Endothelial cell of umbilical vein (primary cell): ENCODE data around the gene NEB. TPM values are rescaled to one million over a fixed set of nuclear protein-coding genes. Genes with fewer than 3 reads are reported as not detected.

Experiments used
- BruUV-seq: library from RNA; stranded (reverse); fragments of 400-500 nt; replicated peaks from 2 replicates; lab custom pipeline; 2021; lab: Mats Ljungman, UMichigan
- CTCF ChIA-PET: fragments of 300-600, 350-600 bp; sonication (Branson Sonifier 250); formaldehyde crosslinking; loops from one replicate; lab custom pipeline; 2021; ENCODE audit warnings: antibody characterized with exemption, inconsistent platforms; lab: Charles Lee
- POLR2A ChIA-PET: fragments of 300-600, 350-600 bp; sonication (Branson Sonifier 250); formaldehyde crosslinking; loops from one replicate; lab custom pipeline; 2021; ENCODE audit warnings: antibody characterized with exemption, inconsistent platforms; lab: Charles Lee
- DNase-seq: peaks from one replicate; pipeline ENCODE4 v3.0.0-alpha.2; 2011; ENCODE audit warnings: low read depth, low spot score
- FAIRE-seq: peaks from 2 replicates; lab custom pipeline; 2011; peaks lifted over from hg19 to GRCh38; lab: Jason Lieb, UNC
- H2AFZ ChIP-seq: 2 replicates; pipeline ENCODE4 v1.6.0; 2012; ENCODE audit warnings: low read depth, low read length, control low read depth, inconsistent platforms
- H3K27ac ChIP-seq: 2 replicates; pipeline ENCODE4 v1.5.1; 2011; ENCODE audit warnings: low read depth, mild to moderate bottlenecking, control low read depth, low read length, moderate library complexity; ENCODE audit not compliant: insufficient read depth
- H3K27me3 ChIP-seq, 2 experiments: 2 replicates each; pipeline versions ENCODE4 v1.6.0 to v1.6.1; 2011; ENCODE audit warnings: low read length in 2 of 2, mixed read lengths in 1 of 2; ENCODE audit not compliant: control insufficient read depth in 2 of 2, insufficient read depth in 2 of 2
- H3K36me3 ChIP-seq, 2 experiments: 2 replicates in 1 of 2; 3 replicates in 1 of 2; pipeline ENCODE4 v1.5.1; 2011; ENCODE audit warnings: low read length in 2 of 2, mild to moderate bottlenecking in 1 of 2, moderate library complexity in 1 of 2; ENCODE audit not compliant: control insufficient read depth in 2 of 2, insufficient read depth in 2 of 2; ENCODE audit errors: extremely low read depth in 1 of 2
- H3K4me1 ChIP-seq: 3 replicates; pipeline ENCODE4 v1.5.1; 2011; ENCODE audit warnings: mild to moderate bottlenecking, low read length; ENCODE audit not compliant: control insufficient read depth, insufficient read depth; ENCODE audit errors: extremely low read depth
- H3K4me2 ChIP-seq: 2 replicates; pipeline ENCODE4 v1.6.1; 2011; ENCODE audit warnings: low read length, control low read depth, mixed read lengths; ENCODE audit not compliant: insufficient read depth
- H3K4me3 ChIP-seq, 3 experiments: fragments of 200-600 bp in 1 of 3; sonication (generic), shearing (Covaris generic) in 1 of 3; replicated peaks in 1 of 3; 2 replicates each; pipeline ENCODE4 v1.5.1; 2011 to 2016; ENCODE audit warnings: control low read depth in 3 of 3, low read length in 3 of 3, mild to moderate bottlenecking in 2 of 3, inconsistent platforms in 1 of 3, low read depth in 1 of 3, moderate library complexity in 1 of 3; ENCODE audit not compliant: insufficient read depth in 1 of 3
- H3K79me2 ChIP-seq: 2 replicates; pipeline ENCODE4 v1.6.0; 2012; ENCODE audit warnings: low read length, inconsistent platforms; ENCODE audit not compliant: control insufficient read depth, insufficient read depth
- H3K9ac ChIP-seq: replicated peaks from 2 replicates; pipeline ENCODE3; 2011; ENCODE audit warnings: low read length, control low read depth; ENCODE audit not compliant: insufficient read depth; ENCODE audit errors: extremely low read depth
- H3K9me1 ChIP-seq: replicated peaks from 3 replicates; pipeline ENCODE4 v1.6.0; 2011; ENCODE audit warnings: mild to moderate bottlenecking, low read length; ENCODE audit not compliant: control insufficient read depth, insufficient read depth; ENCODE audit errors: extremely low read depth
- H3K9me3 ChIP-seq: replicated peaks from 2 replicates; pipeline ENCODE4 v1.5.1; 2012; ENCODE audit warnings: low read length, inconsistent platforms; ENCODE audit not compliant: control insufficient read depth, insufficient read depth
- H4K20me1 ChIP-seq: replicated peaks from 2 replicates; pipeline ENCODE3; 2011; ENCODE audit warnings: mild to moderate bottlenecking, low read length; ENCODE audit not compliant: control insufficient read depth, insufficient read depth; ENCODE audit errors: extremely low read depth
- EZH2 ChIP-seq: IDR thresholded peaks from 2 replicates; pipeline ENCODE4 v1.6.1; 2012; ENCODE audit warnings: borderline replicate concordance, low read depth, mild to moderate bottlenecking, moderate library complexity, low read length, inconsistent platforms; ENCODE audit not compliant: severe bottlenecking
- FOS ChIP-seq: IDR thresholded peaks from 2 replicates; pipeline ENCODE4 v1.6.1; 2011; ENCODE audit warnings: mild to moderate bottlenecking, low read length, moderate library complexity, borderline replicate concordance; ENCODE audit not compliant: insufficient read depth
- GATA2 ChIP-seq: IDR thresholded peaks from 2 replicates; pipeline ENCODE4 v1.7.0; 2011; ENCODE audit warnings: low read depth, mild to moderate bottlenecking, moderate library complexity, mixed read lengths, low read length; ENCODE audit not compliant: insufficient read length, insufficient read depth
- JUN ChIP-seq: IDR thresholded peaks from 2 replicates; pipeline ENCODE4 v1.6.1; 2011; ENCODE audit warnings: borderline replicate concordance, low read depth; ENCODE audit not compliant: insufficient read length, insufficient read depth
- MYC ChIP-seq: IDR thresholded peaks from one replicate; pipeline ENCODE4 v1.6.1; 2011; ENCODE audit warnings: mild to moderate bottlenecking, low read depth, low read length
- POLR2A ChIP-seq: IDR thresholded peaks from 2 replicates; pipeline ENCODE4 v1.6.1; 2012; ENCODE audit warnings: low read depth, mild to moderate bottlenecking, control low read depth, low read length
- POLR2AphosphoS5 ChIP-seq: IDR thresholded peaks from 2 replicates; pipeline ENCODE4 v1.6.1; 2012; ENCODE audit warnings: low read depth, mild to moderate bottlenecking, control low read depth, low read length, moderate library complexity; ENCODE audit not compliant: insufficient read depth
- dilution Hi-C: fragments of 300-500 bp; cut with MboI; formaldehyde crosslinking; loops from one replicate; pipeline ENCODE4 v1.15.0; 2019; ENCODE audit warnings: low sequenced_read_pairs; ENCODE audit not compliant: extremely low pct_ligation_motif_present
- intact Hi-C: fragments of 100-400 bp; cut with micrococcal nuclease; formaldehyde crosslinking; loops from one replicate; pipeline ENCODE4 v1.10.0; 2022
- polyA plus RNA-seq, 4 experiments: library from polyadenylated mRNA; depleted of rRNA in 3 of 4; stranded (reverse) in 3 of 4; unstranded in 1 of 4; fragments of >200 nt; gene quantifications; 2 replicates each; pipeline versions ENCODE4 v1.2.1 to v1.2.3, GENCODE V29; 2011 to 2012; ENCODE audit warnings: missing spikeins in 1 of 4
- total RNA-seq: library from RNA; stranded (reverse); gene quantifications from 2 replicates; pipeline ENCODE4 v1.2.3, GENCODE V29; 2021
- TF ChIP-seq, protein P1 (sequence below): IDR thresholded peaks from 2 replicates; pipeline ENCODE4 v1.6.1; 2011; ENCODE audit not compliant: insufficient read depth, insufficient read length
- TF ChIP-seq, protein P2 (sequence below), 2 donors: IDR thresholded peaks; 1 replicate in 1 of 2; 2 replicates in 1 of 2; pipeline ENCODE4 v1.5.1; 2011; ENCODE audit warnings: low read length in 2 of 2, mild to moderate bottlenecking in 2 of 2, moderate library complexity in 2 of 2, control low read depth in 1 of 2, inconsistent platforms in 1 of 2, low read depth in 1 of 2; ENCODE audit not compliant: insufficient read depth in 1 of 2; ENCODE audit errors: extremely low read depth in 1 of 2

Gene NEB
- total and polyA plus RNA-seq, 2 donors (not counting 3 experiments of a cell fraction or from before 2014, with no cell fraction given) = 0.84 to 1.8 TPM

GRCh38 chr2:151762694-151763093 is 28.4 kb upstream of the NEB start:
- no peaks in the 10 kb centered on the region for H3K36me3 ChIP-seq
- dilution Hi-C loops = no loop called here
- H3K79me2 ChIP-seq = no peaks in the 10 kb centered on the region
- no peak overlapping the region for H3K4me2 ChIP-seq
- ChIA-PET POLR2A (no interaction called here), CTCF (no interaction called here)
- no peak overlapping the region for H3K9ac ChIP-seq
- H3K9me1 ChIP-seq = no peaks in the 10 kb centered on the region
- H3K4me1 ChIP-seq = peaks cover 32% of the 10 kb centered on the region
- H3K27me3 ChIP-seq = no peaks in the 10 kb centered on the region
- H3K4me3 ChIP-seq = no peak overlapping the region
- TF ChIP-seq POLR2A (no peak), MYC (no peak), GATA2 (no peak), FOS (no peak), POLR2AphosphoS5 (no peak), EZH2 (no peak), JUN (no peak)
- TF ChIP-seq, protein P1, sequence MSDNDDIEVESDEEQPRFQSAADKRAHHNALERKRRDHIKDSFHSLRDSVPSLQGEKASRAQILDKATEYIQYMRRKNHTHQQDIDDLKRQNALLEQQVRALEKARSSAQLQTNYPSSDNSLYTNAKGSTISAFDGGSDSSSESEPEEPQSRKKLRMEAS = no peak
- TF ChIP-seq, protein P2, sequence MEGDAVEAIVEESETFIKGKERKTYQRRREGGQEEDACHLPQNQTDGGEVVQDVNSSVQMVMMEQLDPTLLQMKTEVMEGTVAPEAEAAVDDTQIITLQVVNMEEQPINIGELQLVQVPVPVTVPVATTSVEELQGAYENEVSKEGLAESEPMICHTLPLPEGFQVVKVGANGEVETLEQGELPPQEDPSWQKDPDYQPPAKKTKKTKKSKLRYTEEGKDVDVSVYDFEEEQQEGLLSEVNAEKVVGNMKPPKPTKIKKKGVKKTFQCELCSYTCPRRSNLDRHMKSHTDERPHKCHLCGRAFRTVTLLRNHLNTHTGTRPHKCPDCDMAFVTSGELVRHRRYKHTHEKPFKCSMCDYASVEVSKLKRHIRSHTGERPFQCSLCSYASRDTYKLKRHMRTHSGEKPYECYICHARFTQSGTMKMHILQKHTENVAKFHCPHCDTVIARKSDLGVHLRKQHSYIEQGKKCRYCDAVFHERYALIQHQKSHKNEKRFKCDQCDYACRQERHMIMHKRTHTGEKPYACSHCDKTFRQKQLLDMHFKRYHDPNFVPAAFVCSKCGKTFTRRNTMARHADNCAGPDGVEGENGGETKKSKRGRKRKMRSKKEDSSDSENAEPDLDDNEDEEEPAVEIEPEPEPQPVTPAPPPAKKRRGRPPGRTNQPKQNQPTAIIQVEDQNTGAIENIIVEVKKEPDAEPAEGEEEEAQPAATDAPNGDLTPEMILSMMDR (IDR thresholded peaks at IDR 0.05; ENCODE audit: extremely low read depth in 1 of 2, insufficient read depth in 1 of 2, low read depth in 1 of 2, low read length in 2 of 2) = no peak
- H3K27ac ChIP-seq = no peak overlapping the region
- no peaks in the 10 kb centered on the region for H3K9me3 ChIP-seq
- FAIRE-seq (no peak), DNase-seq (no peak)
- BruUV-seq = no TSS peak
- H4K20me1 ChIP-seq = no peaks in the 10 kb centered on the region
- no peak overlapping the region for H2AFZ ChIP-seq
- intact Hi-C loops = no loop called here
